G401 (cell line): ENCODE measurements around the gene CIZ1. TPM values are rescaled to one million over a fixed set of nuclear protein-coding genes. Genes with fewer than 3 reads are reported as not detected.

ENCODE experiments used
- DNase-seq: peaks from one replicate; pipeline ENCODE4 v3.0.0-alpha.2; 2015; ENCODE audit warnings: low spot score
- in situ Hi-C: cut with HindIII; loops from 2 replicates; pipeline ENCODE4 v1.10.0; 2016; ENCODE audit warnings: low sequenced_read_pairs, mixed read lengths
- total RNA-seq: library from RNA; depleted of rRNA; stranded (reverse); fragments of >200 nt; shearing (Covaris generic); gene quantifications from 2 replicates; pipeline ENCODE4 v1.2.3, GENCODE V29; 2014

The CIZ1 gene
- total RNA-seq, 1 experiment from 2014 or later = 17.5 TPM

DNA sequence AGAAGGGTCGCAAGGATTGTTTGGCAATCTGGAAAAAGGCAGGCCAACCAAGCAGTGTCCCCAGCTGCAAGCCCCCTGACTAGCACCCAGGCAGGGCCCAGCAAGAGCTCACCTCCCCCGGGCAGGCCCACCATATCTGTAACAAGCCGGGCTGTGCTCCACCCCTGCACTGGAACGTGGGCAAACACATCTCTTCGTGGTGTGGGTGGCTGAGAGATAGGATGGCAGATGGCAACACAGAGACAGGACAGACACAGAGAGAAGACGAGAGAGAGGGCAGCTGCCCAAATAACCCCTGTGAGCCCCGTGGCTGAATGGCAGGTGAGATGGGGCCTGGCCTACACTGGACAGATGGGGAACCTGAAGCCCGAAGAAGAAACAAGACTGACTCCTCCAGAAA lies 21.9 kb downstream of the CIZ1 start:
- peak; percentile 43 for DNase-seq
- in situ Hi-C loops = no loop called here

GRCh38 chr9:128168731-128169308 lies 22.6 kb downstream of the CIZ1 start:
- in situ Hi-C loops = no loop called here
- DNase-seq = peak; percentile 82

GRCh38 chr9:128167209-128167608 lies 24.2 kb downstream of the CIZ1 start:
- no peak for DNase-seq
- in situ Hi-C loops = no loop called here

GRCh38 chr9:128166169-128166568 lies 25.2 kb downstream of the CIZ1 start:
- in situ Hi-C loops = no loop called here
- no peak for DNase-seq

- DNase-seq = no peak
- in situ Hi-C loops = no loop called here
These were observed 27.0 kb downstream of the CIZ1 start for GRCh38 chr9:128164307-128164885.

DNA sequence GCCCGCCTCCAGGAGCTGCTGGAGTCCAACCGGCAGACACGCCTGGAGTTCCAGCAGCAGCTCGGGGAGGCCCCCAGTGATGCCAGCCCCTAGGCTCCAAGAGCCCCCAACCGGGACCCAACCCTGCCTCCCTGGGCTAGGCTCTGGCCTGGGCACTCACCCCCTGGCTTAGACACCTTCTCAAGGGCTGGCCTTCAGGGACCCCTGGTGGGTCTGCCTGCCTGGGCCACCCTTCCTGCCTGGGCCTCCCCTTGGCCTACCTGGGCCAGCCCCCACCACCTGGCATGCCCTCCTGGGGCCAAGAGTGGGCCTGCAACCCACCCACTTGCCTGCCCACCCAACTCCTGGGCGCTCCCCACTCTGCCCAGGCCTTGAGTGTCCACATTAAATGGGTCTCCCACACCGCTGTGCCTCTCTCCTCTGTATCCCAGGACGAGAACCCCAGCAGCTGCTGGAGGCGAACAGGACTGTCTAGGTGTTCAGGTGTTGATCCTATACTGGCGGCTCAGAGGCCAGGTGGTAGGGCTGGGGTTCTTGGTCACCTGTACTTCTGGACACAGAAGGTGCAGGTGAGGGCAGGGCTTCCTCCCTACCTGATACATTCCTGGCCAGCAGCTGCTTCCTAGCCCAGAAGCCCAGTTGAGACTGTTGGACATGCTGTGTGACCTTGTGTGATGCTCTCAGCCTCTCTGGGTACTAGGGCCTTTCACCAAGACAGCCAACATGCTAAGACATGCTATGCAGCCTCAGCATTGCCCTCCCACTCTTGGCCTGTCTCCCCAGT lies 27.7 kb downstream of the CIZ1 start:
- in situ Hi-C loops = no loop called here
- DNase-seq = no peak

DNA sequence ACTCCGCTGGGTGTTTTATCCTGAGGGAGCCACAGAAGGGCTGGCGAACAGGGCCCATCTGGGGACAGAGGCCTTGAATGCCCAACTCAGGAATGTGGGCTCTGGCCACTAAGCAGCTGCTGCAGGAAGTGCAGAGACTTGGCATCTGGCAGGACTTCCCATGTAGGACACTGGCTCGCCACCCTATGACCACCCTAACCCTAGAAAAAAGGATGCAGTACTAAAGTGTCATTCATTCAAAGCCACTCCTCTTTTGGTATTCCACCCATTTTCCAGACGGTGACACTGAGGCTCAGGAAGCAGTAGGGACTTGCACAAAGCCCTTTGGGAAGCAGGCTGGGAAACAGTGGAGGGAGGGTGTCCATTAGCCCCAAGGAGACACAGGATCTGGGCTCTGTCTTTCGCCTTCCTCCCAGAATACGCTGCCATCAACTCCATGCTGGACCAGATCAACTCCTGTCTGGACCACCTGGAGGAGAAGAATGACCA lies 28.3 kb downstream of the CIZ1 start:
- in situ Hi-C loops = no loop called here
- DNase-seq = no peak

DNA sequence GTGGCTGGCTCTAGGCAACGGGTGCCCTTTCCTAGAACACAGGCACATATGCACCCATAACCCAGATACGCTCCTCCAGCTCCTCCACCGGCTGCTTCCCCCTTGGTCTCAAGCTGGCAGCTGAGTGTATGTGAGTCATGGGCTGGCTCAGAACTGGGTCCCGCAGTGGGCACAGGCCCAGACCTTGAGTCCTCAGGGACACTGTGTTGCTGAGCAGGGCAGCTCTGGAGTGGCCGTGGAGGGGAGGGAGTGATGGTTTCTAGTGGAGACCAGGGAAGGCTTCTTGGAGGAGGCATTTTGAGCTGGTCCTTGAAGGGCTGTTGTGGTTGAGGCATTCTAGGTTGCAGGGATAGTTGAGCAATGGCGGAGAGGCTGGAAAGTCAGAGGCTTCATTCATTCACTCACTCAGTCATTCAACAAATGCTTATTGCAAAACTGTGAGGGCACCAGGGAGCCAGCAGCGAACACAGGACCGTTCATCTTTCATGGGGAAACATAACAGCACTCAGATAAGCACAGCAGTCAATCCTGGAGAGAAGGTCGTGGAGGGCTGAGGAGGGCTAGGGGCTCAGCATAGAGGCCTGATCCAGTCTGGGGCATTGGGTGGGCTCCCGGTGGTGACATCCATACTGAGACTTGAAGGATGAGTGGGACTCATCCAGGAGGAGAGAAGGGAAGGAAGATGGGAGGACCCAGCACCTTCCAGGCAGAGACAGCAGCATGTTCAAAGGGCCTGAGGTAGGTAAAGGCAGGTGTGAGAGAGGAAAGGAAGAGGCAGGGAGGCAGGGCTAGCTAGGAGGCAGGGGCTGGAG lies 29.0 kb downstream of the CIZ1 start:
- DNase-seq = peak; percentile 32
- in situ Hi-C loops = no loop called here

DNA sequence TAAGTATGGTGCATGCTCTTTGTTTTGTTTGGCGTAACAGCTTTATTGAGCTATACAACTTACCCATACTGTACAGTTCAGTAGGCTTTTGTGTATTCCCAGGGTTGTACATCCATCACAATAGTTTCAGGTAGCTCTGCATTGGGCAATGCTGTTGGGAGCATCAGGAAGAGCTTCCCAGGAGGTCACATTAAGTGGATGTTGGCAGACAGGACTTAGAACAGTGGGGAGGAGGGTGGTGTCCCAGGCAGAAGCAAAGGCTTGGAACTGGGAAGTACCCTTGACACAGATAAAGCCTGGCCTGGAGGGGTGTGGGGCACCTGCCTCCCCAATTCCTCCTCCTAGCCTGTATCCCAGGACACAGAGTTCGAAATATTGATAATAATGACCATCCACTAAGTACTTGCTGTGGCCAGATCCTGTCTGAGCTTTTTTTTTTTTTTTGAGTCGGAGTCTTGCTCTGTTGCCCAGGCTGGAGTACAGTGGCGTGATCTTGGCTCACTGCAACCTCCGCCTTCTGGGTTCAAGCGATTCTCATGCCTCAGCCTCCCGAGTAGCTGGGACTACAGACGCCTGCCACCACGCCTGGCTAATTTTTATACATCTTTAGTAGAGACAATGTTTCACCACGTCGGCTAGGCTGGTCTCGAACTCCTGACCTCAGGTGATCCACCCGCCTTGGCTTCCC lies 30.0 kb downstream of the CIZ1 start:
- in situ Hi-C loops = no loop called here
- DNase-seq = peak; percentile 39

DNA sequence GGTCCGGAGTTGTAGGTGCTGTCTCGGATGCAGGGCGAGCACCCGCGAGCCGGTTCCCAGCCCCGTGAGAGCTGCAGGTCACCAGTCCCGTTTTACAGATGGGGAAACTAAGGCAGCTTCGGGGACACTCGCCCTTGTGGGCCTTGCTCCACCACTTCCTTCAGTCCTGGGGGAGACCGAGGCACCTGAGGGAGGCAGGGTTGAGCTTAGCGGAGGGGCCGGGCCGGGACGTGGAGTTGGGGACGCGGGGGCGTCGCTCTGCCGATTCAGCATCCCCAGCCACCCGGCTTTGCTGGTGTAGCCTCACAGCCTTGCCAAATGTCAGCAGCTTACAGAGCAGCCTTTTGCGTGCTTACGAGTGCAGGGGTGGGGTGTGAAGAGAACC lies 30.8 kb downstream of the CIZ1 start:
- DNase-seq = peak; percentile 33
- in situ Hi-C loops = no loop called here

GRCh38 chr9:128159784-128160602 lies 31.4 kb downstream of the CIZ1 start, which contains the start of gene BBLN:
Gene BBLN, plus strand, starts transcription at chr9:128160265. Its CDS starts 143 bp downstream, at chr9:128160408.
- peak; percentile 95 for DNase-seq
- in situ Hi-C loops = no loop called here

DNA sequence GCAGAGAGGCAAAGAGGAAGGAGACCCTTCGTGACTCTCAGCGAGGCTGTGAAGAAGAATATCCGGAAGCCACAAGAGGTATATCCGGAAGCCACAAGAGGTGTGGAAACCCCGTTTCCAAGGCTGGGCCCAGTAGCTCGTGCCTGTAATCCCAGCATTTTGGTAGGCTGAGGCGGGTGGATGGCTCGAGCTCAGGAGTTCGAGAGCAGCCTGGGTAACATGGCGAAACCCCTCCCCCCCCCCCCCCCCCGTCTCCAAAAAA lies 31.9 kb downstream of the CIZ1 start:
- in situ Hi-C loops = no loop called here
- DNase-seq = no peak

DNA sequence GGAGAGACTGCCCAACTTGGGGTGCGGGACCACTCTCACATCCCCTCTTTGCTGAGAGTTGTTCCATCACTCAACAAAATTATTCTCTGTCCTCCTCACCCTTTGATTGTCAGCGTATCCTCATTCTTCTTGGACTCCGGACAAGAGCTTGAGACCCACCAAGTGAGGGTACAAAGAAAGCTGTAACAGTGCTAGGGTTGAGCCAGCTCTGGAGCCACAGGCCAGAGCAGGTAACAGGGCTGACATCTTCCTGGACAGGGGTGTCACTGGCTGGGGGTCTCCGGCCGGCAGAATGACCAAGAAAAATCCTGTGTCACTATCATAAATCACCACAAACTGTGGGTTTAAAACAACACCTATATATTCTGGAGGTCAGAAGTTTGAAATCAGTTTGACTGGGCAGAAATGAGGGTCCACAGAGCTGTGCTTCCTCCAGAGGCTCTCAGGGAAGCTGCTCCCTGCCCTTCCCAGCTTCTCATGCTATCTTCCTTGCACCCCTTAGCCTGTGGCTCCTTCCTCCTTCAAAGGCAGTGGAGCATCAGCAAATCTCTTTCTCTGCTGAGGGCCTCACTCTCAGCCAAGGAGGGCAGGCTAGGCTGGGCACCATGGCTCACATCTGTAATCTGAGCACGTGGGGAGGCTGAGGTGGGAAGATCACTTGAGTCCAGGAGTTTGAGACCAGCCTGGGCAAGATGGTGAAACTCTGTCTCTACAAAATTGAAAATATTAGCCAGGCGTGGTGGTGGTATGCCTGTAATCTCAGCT lies 35.5 kb downstream of the CIZ1 start:
- no peak for DNase-seq
- in situ Hi-C loops = no loop called here

DNA sequence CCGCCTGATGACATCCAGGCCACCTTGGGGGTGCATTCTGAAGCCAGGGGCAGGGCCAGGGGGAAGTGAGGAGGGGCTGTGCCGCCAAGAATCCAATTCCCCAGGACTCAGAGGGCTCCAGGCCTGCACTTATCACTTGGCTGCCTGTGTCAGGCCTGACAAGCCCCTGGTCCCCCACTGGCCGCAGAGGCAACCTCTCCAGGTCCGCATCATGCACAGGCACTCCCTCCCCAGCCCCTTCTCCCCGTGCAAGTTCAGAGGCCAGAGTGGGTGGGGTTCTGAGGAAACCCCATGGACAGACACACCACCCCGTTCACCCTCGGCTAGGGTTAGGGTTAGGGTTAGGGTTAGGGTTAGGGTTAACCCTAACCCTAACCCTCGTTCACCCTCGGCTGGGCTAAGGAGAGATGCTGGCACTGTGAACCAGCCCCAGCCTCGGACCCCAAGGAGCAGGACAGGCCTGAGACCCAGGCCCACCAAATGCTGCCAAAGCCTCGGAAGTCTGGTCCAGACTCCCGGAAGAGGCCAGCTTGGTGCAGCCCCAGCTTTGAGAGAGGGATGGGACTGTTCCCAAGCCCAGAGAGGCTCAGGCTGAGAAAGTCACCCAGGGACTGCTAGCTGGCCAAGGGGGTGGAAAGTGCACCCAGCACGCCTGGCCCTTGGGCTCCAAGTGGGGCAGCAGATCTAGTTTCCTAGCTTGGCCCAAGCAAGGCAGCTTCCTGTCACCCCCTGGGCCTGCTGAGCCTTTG lies 37.3 kb downstream of the CIZ1 start:
- no peak for DNase-seq
- in situ Hi-C loops = no loop called here

DNA sequence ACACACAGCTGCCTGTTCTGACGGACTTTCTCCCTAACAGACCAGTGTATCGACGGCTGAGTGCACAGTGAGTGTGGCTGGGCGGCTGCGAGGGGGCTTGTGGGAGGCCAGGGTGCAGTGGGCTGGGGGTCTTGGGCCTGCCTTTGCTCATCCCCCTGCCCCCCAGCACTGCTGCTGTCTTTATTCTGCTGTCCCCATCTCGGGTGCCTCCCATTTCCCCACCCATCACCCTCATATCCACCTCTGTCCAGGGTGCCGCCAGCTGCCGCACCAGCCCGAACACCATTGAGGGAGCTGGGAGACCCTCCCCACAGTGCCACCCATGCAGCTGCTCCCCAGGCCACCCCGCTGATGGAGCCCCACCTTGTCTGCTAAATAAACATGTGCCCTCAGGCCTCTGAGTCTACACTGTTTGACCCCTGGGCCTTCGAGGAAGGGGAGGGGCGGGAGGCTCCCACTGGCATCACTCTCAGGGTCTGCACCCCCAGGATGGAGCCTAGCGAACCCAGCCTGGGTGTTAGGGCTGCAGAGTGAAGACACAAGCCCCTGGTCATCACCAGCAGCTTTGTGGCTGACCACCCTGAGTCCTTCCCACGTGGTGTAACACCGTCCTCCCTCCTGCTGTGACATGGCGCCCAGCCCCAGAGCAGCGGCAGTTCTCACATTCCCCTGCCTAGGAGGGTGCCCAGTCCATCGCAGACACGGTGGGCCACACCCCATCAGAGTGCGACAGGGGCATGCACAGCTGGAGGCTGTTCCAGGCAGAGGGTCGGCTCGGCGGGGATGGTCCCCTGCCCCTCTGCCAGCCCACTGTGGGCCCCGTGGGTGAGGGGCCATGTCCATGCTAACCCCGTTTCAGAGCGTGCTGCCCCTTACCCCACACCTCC lies 38.1 kb downstream of the CIZ1 start:
- DNase-seq = no peak
- in situ Hi-C loops = no loop called here
